Activated naive CD8-positive, alpha-beta T cell treated with anti-CD3 and anti-CD28 coated beads, Interleukin-2, amount 50 U/mL, for 24 hours (primary cell): ENCODE results near the gene DCUN1D4.
A peak's percentile ranks its signal among the peaks of the same experiment; 100 is the strongest.

Experiments
- ATAC-seq: fragments of 150-1000 bp; cut with Tn5 transposase; one replicate; pipeline ENCODE4 v1.10.0; 2021
- DNase-seq: peaks from one replicate; pipeline ENCODE4 v3.0.0; 2021
- H3K27ac Mint-ChIP-seq: one replicate; pipeline ENCODE4 v1.8.0; 2021; ENCODE audit warnings: mild to moderate bottlenecking, mixed read lengths
- H3K27me3 Mint-ChIP-seq: one replicate; pipeline ENCODE4 v1.8.0; 2021; ENCODE audit warnings: mixed read lengths
- H3K36me3 Mint-ChIP-seq: one replicate; pipeline ENCODE4 v1.8.0; 2021; ENCODE audit warnings: low read depth, mixed read lengths
- H3K4me1 Mint-ChIP-seq: one replicate; pipeline ENCODE4 v1.8.0; 2021; ENCODE audit warnings: mixed read lengths
- H3K4me3 Mint-ChIP-seq: one replicate; pipeline ENCODE4 v1.8.0; 2021; ENCODE audit warnings: mild to moderate bottlenecking, moderate library complexity, mixed read lengths
- H3K9me3 Mint-ChIP-seq: one replicate; pipeline ENCODE4 v1.8.0; 2021; ENCODE audit warnings: mixed read lengths

Gene DCUN1D4

GRCh38 chr4:51845055-51845426, 2.1 kb downstream of the DCUN1D4 start:
- no peak for DNase-seq
- peaks cover 24% of the 10 kb centered on the region for H3K4me1 Mint-ChIP-seq
- H3K9me3 Mint-ChIP-seq, result no peaks in the 10 kb centered on the region

GRCh38 chr4:51845711-51846110, 2.8 kb downstream of the DCUN1D4 start:
- H3K4me3 Mint-ChIP-seq, result no peak overlapping the region
- no peaks in the 10 kb centered on the region for H3K27me3 Mint-ChIP-seq
- H3K27ac Mint-ChIP-seq, result no peak overlapping the region
- no peak for ATAC-seq
- DNase-seq, result no peak
- no peaks in the 10 kb centered on the region for H3K9me3 Mint-ChIP-seq
- no peaks in the 10 kb centered on the region for H3K36me3 Mint-ChIP-seq
- H3K4me1 Mint-ChIP-seq, result peaks cover 30% of the 10 kb centered on the region

More at GRCh38 chr4:51845055-51845426, 2.1 kb downstream of the DCUN1D4 start:
- H3K27ac Mint-ChIP-seq, result peak overlapping the region; percentile 59
- H3K27me3 Mint-ChIP-seq, result no peaks in the 10 kb centered on the region
- H3K4me3 Mint-ChIP-seq, result peak overlapping the region; percentile 90
- H3K36me3 Mint-ChIP-seq, result no peaks in the 10 kb centered on the region
- no peak for ATAC-seq

GRCh38 chr4:51849430-51849829, 6.5 kb downstream of the DCUN1D4 start:
- H3K27me3 Mint-ChIP-seq, result no peaks in the 10 kb centered on the region
- peaks cover 9% of the 10 kb centered on the region for H3K36me3 Mint-ChIP-seq
- no peak overlapping the region for H3K4me3 Mint-ChIP-seq
- no peak for DNase-seq
- ATAC-seq, result no peak
- H3K4me1 Mint-ChIP-seq, result peaks cover 41% of the 10 kb centered on the region
- no peak overlapping the region for H3K27ac Mint-ChIP-seq
- H3K9me3 Mint-ChIP-seq, result no peaks in the 10 kb centered on the region

GRCh38 chr4:51850294-51850693, 7.3 kb downstream of the DCUN1D4 start:
- Mint-ChIP-seq H3K4me1 (peaks cover 40% of the 10 kb centered on the region), H3K36me3 (peaks cover 13% of the 10 kb centered on the region), H3K27ac (no peak overlapping the region), H3K9me3 (no peaks in the 10 kb centered on the region), H3K27me3 (no peaks in the 10 kb centered on the region), H3K4me3 (no peak overlapping the region)
- DNase-seq (no peak), ATAC-seq (no peak)

- Mint-ChIP-seq H3K27me3 (no peaks in the 10 kb centered on the region), H3K4me3 (no peak overlapping the region), H3K27ac (no peak overlapping the region), H3K4me1 (peaks cover 35% of the 10 kb centered on the region), H3K36me3 (peaks cover 22% of the 10 kb centered on the region), H3K9me3 (no peaks in the 10 kb centered on the region)
- DNase-seq (no peak), ATAC-seq (no peak)
Observed at GRCh38 chr4:51851090-51851936, 8.4 kb downstream of the DCUN1D4 start.

GRCh38 chr4:51851937-51852290, 9.0 kb downstream of the DCUN1D4 start:
- Mint-ChIP-seq H3K4me3 (no peak overlapping the region), H3K36me3 (peaks cover 22% of the 10 kb centered on the region), H3K9me3 (no peaks in the 10 kb centered on the region), H3K27ac (no peak overlapping the region), H3K4me1 (peaks cover 35% of the 10 kb centered on the region), H3K27me3 (no peaks in the 10 kb centered on the region)
- ATAC-seq (no peak), DNase-seq (no peak)

GRCh38 chr4:51853027-51853682, 10.2 kb downstream of the DCUN1D4 start:
- H3K36me3 Mint-ChIP-seq, result peaks cover 29% of the 10 kb centered on the region
- peaks cover 41% of the 10 kb centered on the region for H3K4me1 Mint-ChIP-seq
- no peak overlapping the region for H3K27ac Mint-ChIP-seq
- ATAC-seq, result no peak
- H3K9me3 Mint-ChIP-seq, result no peaks in the 10 kb centered on the region
- H3K4me3 Mint-ChIP-seq, result no peak overlapping the region
- no peaks in the 10 kb centered on the region for H3K27me3 Mint-ChIP-seq
- no peak for DNase-seq

GRCh38 chr4:51855270-51855669, 12.3 kb downstream of the DCUN1D4 start:
- Mint-ChIP-seq H3K4me3 (no peak overlapping the region), H3K36me3 (peaks cover 34% of the 10 kb centered on the region), H3K27me3 (no peaks in the 10 kb centered on the region), H3K9me3 (no peaks in the 10 kb centered on the region), H3K4me1 (peaks cover 36% of the 10 kb centered on the region), H3K27ac (no peak overlapping the region)
- ATAC-seq (no peak), DNase-seq (no peak)

- Mint-ChIP-seq H3K36me3 (peaks cover 36% of the 10 kb centered on the region), H3K27ac (no peak overlapping the region), H3K9me3 (no peaks in the 10 kb centered on the region), H3K4me3 (no peak overlapping the region), H3K27me3 (no peaks in the 10 kb centered on the region), H3K4me1 (peaks cover 32% of the 10 kb centered on the region)
- no peak for ATAC-seq
- DNase-seq, result no peak
Observed at GRCh38 chr4:51855751-51856150, 12.8 kb downstream of the DCUN1D4 start.

GRCh38 chr4:51858605-51859202, 15.8 kb downstream of the DCUN1D4 start:
- ATAC-seq, result no peak
- peaks cover 33% of the 10 kb centered on the region for H3K36me3 Mint-ChIP-seq
- H3K4me3 Mint-ChIP-seq, result no peak overlapping the region
- H3K4me1 Mint-ChIP-seq, result peaks cover 19% of the 10 kb centered on the region
- DNase-seq, result no peak
- H3K27ac Mint-ChIP-seq, result no peak overlapping the region
- H3K27me3 Mint-ChIP-seq, result no peaks in the 10 kb centered on the region
- no peaks in the 10 kb centered on the region for H3K9me3 Mint-ChIP-seq

GRCh38 chr4:51859476-51860031, 16.6 kb downstream of the DCUN1D4 start:
- Mint-ChIP-seq H3K4me3 (no peak overlapping the region), H3K9me3 (no peaks in the 10 kb centered on the region), H3K36me3 (peaks cover 37% of the 10 kb centered on the region), H3K27ac (no peak overlapping the region), H3K27me3 (no peaks in the 10 kb centered on the region), H3K4me1 (peaks cover 16% of the 10 kb centered on the region)
- DNase-seq (no peak), ATAC-seq (no peak)

- H3K27ac Mint-ChIP-seq, result no peak overlapping the region
Observed at GRCh38 chr4:51862199-51862598, 19.2 kb downstream of the DCUN1D4 start.

GRCh38 chr4:51862781-51863180, 19.8 kb downstream of the DCUN1D4 start:
- Mint-ChIP-seq H3K9me3 (no peaks in the 10 kb centered on the region), H3K4me3 (no peak overlapping the region), H3K36me3 (peaks cover 33% of the 10 kb centered on the region), H3K4me1 (peaks cover 7% of the 10 kb centered on the region), H3K27me3 (no peaks in the 10 kb centered on the region), H3K27ac (no peak overlapping the region)
- DNase-seq (no peak), ATAC-seq (no peak)

More at GRCh38 chr4:51862199-51862598, 19.2 kb downstream of the DCUN1D4 start:
- Mint-ChIP-seq H3K4me1 (peaks cover 9% of the 10 kb centered on the region), H3K36me3 (peaks cover 33% of the 10 kb centered on the region), H3K27me3 (no peaks in the 10 kb centered on the region), H3K4me3 (no peak overlapping the region), H3K9me3 (no peaks in the 10 kb centered on the region)
- ATAC-seq (no peak), DNase-seq (no peak)

GRCh38 chr4:51865717-51866116, 22.8 kb downstream of the DCUN1D4 start:
- H3K9me3 Mint-ChIP-seq, result no peaks in the 10 kb centered on the region
- peaks cover 24% of the 10 kb centered on the region for H3K36me3 Mint-ChIP-seq
- no peak for ATAC-seq
- no peaks in the 10 kb centered on the region for H3K27me3 Mint-ChIP-seq
- no peak overlapping the region for H3K4me3 Mint-ChIP-seq
- no peak for DNase-seq
- H3K4me1 Mint-ChIP-seq, result peaks cover 3% of the 10 kb centered on the region
- no peak overlapping the region for H3K27ac Mint-ChIP-seq

- H3K36me3 Mint-ChIP-seq, result peaks cover 30% of the 10 kb centered on the region
- no peak for ATAC-seq
Observed at GRCh38 chr4:51866835-51867234, 23.9 kb downstream of the DCUN1D4 start.

More at GRCh38 chr4:51866835-51867234, 23.9 kb downstream of the DCUN1D4 start:
- no peaks in the 10 kb centered on the region for H3K27me3 Mint-ChIP-seq
- H3K27ac Mint-ChIP-seq, result no peak overlapping the region
- no peaks in the 10 kb centered on the region for H3K9me3 Mint-ChIP-seq
- no peak for DNase-seq
- H3K4me3 Mint-ChIP-seq, result no peak overlapping the region
- no peaks in the 10 kb centered on the region for H3K4me1 Mint-ChIP-seq
